GM08714 (cell line): Measurements from ENCODE around the gene SKOR2.
"Not testable (repeated sequence)": the region's sequence is repeated elsewhere in the genome, so short reads cannot be mapped to it uniquely, and the experiment has no call there.

Experiments used
- H3K4me3 ChIP-seq: fragments of 200-500 bp; sonication (Bioruptor generic); 2 replicates; pipeline ENCODE4 v1.5.1; 2014; ENCODE audit warnings: mild to moderate bottlenecking, low read length, inconsistent platforms
- ZNF274 ChIP-seq: IDR thresholded peaks from 2 replicates; pipeline ENCODE4 v1.6.1; 2012; ENCODE audit warnings: mild to moderate bottlenecking, low read depth, low read length

Gene SKOR2

GRCh38 chr18:47184419-47185050 is 66.9 kb downstream of the SKOR2 start:
- no peak for TF ChIP-seq ZNF274
- no peak overlapping the region for H3K4me3 ChIP-seq

- not testable (repeated sequence) for H3K4me3 ChIP-seq
These were observed 69.3 kb downstream of the SKOR2 start for GRCh38 chr18:47182156-47182555.

DNA sequence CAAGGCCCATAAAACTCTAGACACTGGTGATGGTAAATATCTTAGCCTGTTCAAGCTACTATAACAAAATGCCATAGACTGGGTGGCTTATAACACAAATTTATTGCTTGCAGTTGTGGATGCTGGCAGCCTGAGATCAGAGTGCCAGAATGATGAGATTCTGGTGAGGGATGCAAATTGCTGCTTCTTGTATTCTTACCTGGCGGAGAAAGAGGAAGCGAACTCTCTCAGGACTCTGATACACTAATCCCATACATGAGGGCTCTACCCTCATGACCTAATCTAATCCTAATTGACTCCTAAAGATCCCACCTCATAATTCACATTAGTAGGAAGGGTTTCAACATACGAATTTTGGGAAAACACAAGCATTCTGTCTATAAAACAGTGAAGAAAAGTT is 70.7 kb downstream of the SKOR2 start:
- no peak overlapping the region for H3K4me3 ChIP-seq

DNA sequence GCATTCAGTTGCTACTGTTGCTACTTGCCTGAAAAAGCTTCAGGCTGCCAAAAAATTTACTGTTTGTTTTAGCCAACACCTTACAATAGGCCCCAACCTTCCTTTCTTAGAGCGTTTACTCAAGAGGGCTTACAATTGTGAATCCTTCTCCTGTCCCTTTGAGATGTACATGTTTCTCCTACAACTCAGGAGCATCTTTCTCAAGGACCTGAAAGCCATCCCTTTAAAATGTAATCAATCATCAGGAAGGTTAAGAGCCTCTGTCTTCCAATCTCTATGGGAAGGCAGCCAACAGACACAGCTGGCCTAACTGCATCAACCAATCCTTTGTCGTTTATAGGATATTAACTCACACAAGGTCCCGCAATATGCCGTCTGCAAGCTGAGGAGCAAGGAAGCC is 71.9 kb downstream of the SKOR2 start:
- no peak for TF ChIP-seq ZNF274
- H3K4me3 ChIP-seq: no peak overlapping the region

More for the DNA sequence above, 70.7 kb downstream of the SKOR2 start:
- no peak for TF ChIP-seq ZNF274

GRCh38 chr18:47175898-47176575 is 75.4 kb downstream of the SKOR2 start, which contains the start of gene IER3IP1:
Gene IER3IP1, minus strand, starts transcription at chr18:47176364. Its CDS starts 87 bp downstream, at chr18:47176277.
- H3K4me3 ChIP-seq: peak within 1 kb of the TSS; percentile 79
- no peak for TF ChIP-seq ZNF274

DNA sequence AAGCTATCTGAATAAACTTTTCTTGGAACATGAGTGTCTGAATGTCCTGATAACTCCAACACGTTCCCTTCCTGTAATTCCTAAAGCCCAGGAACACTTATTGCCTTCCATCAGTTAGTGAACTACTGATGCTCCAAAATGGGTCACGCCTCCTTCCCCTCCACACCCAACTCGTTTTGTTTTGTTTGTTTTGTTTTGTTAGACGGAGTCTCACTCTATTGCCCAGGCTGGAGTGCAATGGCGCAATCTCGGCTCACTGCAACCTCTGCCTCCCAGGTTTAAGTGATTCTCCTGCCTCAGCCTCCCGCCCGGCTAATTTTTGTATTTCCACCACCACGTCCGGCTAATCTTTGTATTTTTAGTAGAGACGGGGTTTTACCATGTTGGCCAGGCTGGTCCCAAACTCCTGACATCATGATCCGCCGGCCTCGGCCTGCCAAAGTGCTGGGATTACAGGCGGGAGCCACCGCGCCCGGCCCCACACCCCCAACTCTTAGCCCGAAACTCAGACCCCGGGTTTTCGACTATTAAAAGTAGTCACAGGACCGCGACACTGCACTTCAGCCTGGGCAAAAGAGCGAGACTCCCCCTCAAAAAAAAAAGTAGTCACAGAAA is 76.1 kb downstream of the SKOR2 start:
- no peak for TF ChIP-seq ZNF274
- H3K4me3 ChIP-seq: peak overlapping the region; percentile 79

DNA sequence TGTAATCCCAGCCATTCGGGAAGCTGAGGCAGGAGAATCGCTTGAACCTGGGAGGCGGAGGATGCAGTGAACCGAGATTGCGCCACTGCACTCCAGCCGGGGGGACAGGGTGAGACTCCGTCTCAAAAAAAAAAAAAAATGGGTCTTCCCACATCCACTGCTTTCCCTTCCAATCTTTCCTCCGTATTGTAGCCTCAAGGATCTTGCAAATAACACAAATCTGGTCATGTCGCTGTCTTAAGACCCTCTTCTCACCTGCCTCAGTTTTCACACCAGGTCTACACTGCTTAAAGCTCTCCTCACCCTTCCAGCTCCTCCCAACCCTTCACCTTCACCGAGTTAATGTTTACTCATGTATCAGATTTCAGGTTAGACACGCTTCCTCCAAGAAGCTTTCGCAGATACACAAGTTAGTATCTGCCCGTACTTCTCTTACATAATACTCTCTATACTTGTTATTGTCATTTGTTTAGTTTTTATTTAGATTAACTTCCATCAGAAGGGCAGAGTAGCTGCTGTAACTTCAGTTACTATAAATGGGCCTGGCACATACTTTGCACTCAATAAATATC is 76.8 kb downstream of the SKOR2 start:
- peak overlapping the region; percentile 79 for H3K4me3 ChIP-seq
- no peak for TF ChIP-seq ZNF274

- no peak overlapping the region for H3K4me3 ChIP-seq
- no peak for TF ChIP-seq ZNF274
These were observed 79.0 kb downstream of the SKOR2 start for GRCh38 chr18:47172476-47172875.

DNA sequence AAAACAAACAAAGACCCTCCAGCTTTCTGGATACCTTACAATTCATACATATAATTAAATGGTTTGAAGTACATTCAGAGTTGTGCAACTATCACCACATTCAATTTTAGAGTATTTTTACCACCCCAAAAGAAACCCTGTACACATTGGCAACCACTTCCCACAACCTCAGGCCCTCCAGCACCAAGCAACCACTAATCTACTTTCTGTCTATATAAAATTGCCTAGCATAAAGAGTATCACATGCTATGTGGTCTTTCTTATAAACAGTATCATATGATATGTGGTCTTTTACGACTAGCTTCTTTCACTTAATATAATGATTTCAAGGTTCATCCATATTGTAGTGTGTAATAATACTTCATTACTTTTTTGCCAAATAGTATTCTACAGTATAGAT is 82.5 kb downstream of the SKOR2 start:
- TF ChIP-seq ZNF274: no peak
- H3K4me3 ChIP-seq: no peak overlapping the region

DNA sequence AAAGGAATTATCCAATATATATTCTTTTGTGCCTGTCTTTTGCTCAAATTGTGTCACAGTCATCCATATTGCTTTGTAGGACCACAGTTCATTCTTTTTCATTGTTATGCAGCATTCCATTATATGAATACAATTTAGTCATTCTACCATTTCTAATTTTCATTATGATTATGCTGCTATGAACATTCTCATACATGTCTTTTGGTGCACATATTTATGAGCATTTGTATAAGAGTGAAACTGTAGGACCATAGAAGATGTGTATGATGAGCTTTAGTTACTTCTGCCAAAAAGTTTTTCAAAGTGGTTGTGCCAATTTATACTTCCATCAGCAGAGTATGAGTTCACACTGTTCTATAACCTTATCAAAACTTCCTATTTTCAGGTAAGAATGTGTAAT is 83.0 kb downstream of the SKOR2 start:
- no peak overlapping the region for H3K4me3 ChIP-seq
- no peak for TF ChIP-seq ZNF274

DNA sequence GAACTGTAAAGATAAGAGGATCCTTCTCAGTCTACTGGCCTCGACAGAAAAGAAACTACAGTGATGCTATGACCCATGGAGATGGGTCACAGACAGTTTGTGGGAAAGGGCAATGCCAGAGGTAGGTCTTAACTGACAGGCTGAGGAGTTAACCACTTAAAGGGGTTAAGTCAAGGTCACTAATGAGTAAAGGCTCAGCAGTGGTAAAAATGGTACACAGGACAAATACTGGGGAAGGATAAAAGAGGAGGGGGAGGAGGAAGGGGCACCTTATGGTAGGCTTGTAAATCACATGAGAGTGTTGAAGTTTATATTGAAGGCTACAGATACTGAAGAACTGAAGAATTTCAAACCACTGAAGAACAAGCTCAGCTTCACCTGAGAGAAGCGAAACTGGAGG is 85.2 kb downstream of the SKOR2 start:
- no peak overlapping the region for H3K4me3 ChIP-seq
- no peak for TF ChIP-seq ZNF274

DNA sequence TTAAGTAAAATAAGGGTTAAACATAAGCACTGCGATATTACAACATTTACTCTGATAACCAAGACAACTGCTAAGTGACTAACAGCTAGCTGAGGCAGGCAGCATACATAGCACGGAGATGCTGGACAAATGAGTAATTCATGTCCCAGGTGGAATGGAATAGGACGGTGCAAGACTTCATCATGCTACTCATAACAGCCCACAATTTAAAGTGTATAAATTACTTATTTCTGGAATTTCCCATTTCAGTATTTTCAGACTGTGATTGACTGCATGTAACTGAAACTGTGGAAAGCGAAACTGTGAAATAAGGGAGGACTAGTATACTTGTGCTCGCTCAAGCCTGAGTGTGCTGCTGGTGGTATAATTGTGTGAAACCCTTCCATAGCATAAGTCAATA is 88.2 kb downstream of the SKOR2 start:
- no peak for TF ChIP-seq ZNF274
- H3K4me3 ChIP-seq: no peak overlapping the region

- H3K4me3 ChIP-seq: no peak overlapping the region
- no peak for TF ChIP-seq ZNF274
These were observed 91.2 kb downstream of the SKOR2 start for GRCh38 chr18:47160256-47160655.

GRCh38 chr18:47158404-47158803 is 93.1 kb downstream of the SKOR2 start:
- H3K4me3 ChIP-seq: not testable (repeated sequence)
